Occipital lobe (tissue), 2 donors: Measurements from ENCODE around the gene CACNA1C. TPM values are rescaled to one million over a fixed set of nuclear protein-coding genes. Genes with fewer than 3 reads are reported as not detected.

Source experiments
- DNase-seq: peaks from one replicate; lab custom pipeline; 2025; lab: John Stamatoyannopoulos, UW
- total RNA-seq: library from RNA; depleted of rRNA; stranded (reverse); fragments of >200 nt; gene quantifications from one replicate; pipeline ENCODE4 v1.2.3, GENCODE V29; 2014

CACNA1C gene
- total RNA-seq, 1 donor from 2014 or later, result 21.4 TPM

DNA sequence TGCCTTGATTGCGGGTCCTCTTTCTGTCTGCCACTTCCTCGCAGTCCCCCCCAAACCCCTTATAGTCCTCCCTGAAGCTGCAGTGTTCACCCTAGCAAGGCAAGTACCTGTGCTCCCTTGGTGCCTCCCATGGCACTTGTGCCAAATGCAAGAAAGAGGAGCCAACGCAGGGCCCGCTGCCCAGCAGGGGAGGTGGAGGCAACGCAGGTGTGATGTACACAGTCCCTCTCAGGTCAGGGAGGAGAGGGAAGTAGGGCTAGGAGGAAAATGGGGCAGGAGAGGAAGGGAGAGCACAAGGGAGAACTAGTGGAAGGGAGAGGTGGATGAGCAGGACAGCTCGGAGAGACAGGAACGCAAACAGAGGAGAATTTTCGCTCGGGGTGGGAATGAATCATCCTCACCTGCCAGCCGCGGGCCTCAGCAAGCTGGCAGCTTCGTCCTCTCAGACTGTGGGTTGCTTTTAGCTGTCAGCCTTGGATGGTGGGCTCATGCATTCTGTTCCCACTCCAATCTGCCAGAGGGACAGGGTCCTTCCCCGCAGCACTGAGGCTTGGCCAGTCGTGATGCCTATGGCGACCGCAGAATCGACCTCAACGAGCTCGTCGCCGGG is 357.0 kb downstream of the CACNA1C start:
- peak; percentile 16 for DNase-seq

DNA sequence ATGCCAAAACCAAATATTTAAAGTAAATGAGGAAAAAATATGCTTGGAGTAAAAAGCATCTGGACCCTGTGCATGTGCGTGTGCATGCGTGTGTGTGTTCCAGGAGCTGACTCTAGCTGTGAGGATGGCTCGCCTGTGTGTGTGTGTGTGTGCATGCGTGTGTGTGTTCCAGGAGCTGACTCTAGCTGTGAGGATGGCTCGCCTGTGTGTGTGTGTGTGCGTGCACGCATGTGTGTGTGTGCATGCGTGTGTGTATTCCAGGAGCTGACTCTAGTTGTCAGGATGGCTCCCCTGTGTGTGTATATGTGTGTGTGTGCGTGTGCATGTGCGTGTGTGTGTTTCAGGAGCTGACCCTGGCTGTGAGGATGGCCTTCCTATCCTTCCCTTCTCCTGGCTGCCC is 357.7 kb downstream of the CACNA1C start:
- no peak for DNase-seq

DNA sequence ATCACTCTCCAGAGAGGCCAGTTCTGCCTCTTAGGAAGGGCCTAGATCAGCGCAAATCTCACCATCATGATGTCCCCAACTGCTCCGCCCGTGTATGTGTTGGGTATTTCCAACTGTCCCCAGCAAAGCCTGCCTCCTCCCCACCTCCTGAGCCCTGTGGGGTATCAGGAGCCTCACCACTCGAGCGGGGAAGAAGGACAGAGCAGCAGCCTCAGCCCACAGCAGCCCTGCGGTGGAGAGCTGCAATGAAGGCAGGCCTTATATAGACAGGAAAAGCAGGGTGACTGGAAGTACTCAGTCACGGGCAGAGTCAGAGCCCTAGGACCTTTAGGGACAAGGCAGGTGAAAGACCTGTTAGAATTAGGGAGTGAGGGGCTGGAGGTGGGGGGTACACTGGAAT is 358.2 kb downstream of the CACNA1C start:
- DNase-seq, result no peak

DNA sequence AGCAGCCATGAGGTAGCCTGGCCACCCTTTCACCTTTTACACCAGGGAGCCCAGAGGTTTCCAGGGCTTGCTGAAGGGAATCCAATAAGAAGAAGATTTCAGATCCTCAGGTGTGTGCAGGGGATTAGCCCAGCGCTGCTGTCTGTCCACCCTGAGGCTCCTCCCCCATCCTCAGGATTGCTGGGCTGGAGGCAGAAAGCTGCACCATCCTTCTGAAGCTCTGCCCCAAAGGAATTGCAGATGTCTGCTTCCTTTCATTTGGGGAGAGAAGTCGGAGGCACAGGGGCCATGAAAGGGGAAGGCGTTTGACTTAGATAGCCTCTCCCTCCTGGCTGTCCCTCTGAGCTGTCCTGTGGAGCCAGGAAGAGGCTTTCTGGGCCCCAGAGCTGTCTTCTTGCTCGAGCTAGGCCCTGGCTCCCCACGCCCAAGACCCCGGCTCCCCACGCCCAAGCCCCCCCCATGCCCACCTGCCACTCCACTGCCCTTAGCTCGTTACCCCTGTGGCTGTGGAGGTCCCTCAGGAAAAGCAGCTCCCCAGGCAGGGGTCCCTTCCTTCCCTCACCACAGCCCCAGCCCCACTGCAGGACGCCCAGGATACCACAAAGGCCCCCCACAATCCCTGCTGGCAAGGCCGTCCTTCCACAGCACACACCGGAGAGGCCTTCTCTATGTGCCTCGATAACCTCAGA is 359.0 kb downstream of the CACNA1C start:
- DNase-seq, result no peak

DNA sequence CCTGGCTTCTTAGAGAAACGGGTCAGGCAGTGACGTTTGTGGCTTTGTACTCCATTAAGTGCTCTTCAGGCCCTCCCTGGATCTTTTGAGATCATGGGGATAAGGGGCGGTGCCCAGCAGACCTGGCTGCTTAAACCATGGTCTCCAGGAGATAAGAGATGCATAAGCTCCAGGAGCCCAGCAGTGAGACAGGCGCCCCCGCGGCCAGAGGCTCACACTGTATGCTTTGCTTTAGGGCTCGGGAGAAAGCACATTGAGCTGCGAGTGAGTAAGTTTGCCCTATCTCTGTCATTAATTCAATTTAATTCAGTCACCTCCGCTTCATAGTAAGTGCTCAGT is 359.5 kb downstream of the CACNA1C start:
- DNase-seq, result no peak

DNA sequence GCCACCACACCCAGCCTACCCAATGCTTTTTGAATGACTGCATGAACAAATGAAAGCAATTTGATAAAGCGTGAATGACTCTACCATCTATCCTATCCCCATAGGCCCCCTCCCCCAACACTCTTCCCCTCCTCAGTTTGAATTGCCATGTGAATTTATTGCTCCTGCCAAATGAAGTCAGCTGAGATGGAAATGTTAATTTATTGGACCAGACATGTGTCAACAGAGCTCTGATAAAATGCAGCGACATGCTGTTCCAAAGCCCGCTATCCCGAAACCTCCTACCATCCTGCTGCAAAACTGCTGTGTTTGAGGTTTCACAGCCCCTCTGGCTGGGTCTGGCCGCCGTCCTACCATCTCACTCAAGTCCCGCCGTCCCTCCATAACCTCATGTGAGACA is 360.5 kb downstream of the CACNA1C start:
- DNase-seq, result no peak

DNA sequence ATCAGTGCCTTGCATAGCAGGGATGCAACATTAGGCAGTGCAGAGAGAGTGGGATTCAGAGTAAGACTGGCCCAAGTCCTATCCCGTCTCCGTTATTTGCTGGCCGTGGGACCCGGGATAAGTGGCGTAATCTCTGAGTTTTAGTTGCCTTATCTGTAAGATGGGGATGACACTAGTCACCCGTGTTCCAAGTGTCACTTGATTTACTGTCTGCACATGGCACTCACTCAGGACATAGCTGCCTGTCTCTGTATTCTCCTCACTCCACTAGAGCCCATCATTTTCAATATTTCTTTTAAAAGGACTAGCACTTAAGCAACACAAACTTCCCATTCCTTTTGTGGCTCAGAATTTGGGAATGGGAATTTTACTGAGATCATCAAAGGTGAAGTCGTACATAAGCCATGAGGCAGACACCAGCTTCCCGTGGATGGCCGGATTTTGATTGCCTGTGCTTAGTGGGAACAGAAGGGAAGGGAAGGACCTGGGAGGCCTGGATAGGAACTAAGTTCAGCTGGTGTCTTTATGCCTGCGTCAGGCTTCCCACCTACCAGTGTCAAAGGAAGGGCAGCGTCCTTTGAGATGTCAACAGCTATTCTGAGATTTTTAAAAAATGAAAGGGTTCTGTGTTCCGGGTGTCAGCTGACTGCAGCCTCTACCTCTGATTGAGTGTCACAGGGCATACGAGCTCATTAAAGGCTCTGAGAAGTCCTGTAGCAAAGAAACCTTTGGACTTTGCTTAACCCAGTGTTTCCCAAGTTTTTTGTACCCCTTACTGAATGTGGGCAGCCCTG is 361.4 kb downstream of the CACNA1C start:
- DNase-seq, result no peak

DNA sequence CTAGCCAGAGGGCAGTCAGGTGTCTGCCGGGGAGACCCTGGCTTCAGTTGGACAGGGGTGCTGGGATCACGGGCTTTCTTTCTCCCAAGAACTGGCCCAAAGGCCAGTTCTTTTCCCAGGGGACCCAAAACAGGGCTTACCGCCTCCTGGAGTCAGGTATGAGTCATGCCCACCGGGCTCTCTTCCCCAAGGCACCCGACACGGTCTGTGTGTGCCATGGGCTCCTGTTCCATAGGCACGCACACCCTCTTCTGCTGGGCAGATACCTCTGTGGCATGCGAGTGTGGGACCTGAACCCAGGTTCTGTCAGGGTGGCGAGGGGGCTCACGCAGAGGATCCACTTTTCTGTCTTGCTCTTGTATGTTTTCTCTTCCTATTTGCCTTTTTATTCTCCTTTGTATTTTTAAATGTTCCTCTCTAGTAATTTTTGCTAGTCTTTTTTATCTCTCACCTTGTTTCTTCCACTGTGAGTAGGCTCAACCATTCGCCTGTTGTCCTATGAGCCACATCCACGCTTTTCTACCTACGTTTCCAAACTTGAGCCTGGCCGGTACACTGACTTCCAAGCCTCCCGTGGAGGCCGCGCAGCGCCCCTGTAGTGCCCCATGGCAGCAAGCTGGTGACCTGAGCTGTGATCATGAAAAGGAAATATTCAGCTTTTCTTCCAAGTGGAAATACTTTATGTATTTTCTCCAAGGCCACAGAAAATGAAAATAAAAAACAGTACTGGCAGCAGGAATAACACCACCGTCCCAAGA is 362.2 kb downstream of the CACNA1C start:
- DNase-seq, result no peak

DNA sequence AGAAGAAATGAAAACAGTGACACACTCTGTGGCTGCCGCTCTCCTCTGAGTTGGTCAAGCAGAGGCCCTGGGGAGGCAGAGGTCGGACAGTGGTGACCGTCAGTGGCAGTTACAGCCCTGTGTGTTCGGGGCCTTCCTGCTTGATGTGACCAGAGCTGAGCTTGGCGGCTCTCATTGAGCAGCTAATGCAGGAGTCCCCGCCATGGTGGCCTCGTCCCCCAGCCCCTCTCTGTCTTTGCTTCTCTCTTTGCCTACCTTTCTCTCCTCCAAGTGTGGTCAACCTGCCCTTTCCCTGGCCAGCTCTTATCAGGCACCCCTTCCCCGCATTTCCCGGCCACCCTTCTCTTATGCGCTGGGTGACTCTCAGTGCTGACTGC is 362.8 kb downstream of the CACNA1C start:
- DNase-seq, result no peak

DNA sequence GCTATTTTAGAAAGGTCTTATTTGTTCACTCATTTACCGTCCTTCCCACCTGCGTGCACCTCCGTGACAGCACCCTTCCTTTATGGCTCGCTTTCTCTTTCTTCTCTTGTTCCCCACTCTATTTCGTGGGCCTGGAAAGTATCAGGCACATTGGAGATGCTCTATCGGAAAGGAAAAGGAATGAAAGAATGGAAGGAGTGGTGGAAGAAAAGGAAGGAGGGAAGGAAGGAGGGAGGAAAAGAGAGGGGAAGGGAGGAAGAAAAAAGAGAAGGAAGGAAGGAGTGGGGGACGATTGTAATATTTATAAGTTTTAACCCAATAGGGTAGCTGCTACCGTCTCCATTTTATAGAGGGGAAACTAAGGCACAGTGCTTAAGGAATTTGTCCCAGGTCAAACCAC is 363.4 kb downstream of the CACNA1C start:
- no peak for DNase-seq

DNA sequence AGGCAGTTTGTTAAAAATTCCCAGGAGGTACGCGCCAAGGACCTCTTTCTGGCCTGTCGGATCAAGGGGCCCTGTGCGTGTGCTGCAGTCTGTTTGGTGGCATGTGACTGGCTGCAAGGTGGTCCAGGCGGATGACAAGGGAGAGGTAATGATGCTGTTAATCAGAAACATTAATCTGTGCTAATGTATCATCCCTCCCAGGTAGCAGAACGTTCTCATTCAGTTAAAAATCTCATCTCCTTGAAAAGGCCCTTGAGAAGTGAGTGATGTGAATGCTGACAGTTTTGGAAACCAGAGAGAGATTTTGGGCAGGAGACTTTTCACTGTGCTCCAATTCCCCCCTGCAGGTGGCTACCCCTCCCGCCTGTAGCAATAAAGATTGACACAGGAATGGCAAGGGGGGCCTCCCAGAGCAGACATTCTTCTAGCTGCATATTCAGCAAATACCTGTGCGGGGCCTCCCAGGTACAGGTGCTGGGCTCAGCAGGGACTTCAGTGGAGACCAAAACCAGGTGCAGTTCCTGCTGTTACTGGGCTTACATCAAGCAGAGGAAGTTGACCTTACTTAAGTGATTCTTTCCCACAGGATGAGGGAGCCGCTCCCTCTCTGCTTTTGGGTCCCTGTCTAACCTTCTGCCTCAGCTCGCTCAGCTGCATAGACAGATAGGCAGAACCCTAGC is 364.8 kb downstream of the CACNA1C start:
- DNase-seq, result no peak

DNA sequence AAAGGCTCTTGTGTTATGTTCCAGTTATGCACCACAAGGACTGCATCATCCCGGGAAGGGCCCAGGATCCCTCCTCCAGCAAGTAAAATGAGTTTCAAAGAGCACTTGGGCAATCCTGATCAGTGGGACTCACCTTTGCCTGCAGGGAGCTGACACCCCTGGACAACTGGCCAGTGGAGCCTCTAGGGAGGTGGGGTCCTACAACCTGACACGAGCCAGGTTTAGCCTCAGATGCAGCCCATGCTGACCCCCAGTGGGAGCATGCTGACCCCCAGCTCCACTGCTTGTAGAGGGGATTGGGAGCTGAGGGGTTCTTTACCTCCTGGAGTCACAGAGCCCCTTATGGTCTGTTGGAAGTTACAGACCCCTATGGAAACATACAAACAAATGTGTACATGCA is 365.8 kb downstream of the CACNA1C start:
- DNase-seq, result no peak

DNA sequence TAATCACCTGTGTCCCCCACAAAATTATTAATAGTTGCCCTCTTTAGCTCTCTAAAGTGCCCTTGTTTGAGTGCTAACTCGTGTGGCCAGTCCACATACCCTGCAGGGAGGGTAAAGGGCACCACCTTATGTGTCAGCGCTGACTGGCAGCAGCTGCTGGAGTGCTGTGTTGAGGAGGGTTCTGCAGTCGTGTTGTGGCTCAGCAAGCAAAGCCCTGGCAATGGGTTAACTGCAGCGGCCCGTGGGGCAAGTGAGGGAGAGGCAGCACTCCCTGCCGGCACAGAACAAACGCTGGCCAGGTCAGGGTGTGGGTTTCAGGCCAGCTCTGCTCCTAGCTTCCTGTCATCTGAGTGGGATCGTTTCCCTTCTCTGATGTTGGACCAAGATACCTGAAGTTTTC is 369.8 kb downstream of the CACNA1C start:
- DNase-seq, result no peak

DNA sequence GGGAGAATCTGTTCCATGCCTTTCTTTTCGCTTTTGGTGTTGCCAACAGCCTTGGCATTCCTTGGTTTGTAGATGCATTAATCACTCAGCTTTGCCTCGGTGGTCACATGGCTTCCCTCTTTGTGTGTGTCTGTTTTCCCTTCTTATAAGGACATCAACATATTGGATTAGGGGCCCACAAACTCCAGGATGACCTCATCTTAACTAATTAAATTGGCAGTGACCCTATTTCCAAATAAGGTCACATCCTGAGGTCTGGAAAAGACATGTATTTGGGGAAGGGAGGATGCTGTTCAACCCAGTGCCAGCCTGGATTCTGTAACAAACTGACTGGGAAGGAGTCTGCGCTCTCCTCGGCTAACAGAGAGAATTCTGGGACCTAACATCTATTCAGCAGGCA is 376.2 kb downstream of the CACNA1C start:
- no peak for DNase-seq

DNA sequence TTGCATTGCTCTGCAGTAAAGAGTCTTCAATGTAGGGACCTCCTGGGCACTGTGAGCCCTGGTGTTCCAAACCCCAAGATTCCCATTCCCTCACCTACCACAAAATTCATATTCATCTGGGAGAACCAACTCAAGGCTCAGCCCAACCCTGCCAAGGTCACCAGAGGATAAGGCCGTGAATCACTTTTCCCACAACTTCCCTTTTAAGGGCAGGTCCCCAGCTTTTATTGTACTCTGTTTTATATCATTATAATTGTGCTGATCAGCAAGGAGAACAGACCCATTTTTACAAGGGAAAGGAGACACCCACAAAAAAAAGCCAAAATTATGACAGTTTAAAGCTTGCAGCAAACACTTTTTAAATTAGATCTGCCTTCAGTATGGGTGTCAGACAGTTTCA is 379.0 kb downstream of the CACNA1C start:
- no peak for DNase-seq

DNA sequence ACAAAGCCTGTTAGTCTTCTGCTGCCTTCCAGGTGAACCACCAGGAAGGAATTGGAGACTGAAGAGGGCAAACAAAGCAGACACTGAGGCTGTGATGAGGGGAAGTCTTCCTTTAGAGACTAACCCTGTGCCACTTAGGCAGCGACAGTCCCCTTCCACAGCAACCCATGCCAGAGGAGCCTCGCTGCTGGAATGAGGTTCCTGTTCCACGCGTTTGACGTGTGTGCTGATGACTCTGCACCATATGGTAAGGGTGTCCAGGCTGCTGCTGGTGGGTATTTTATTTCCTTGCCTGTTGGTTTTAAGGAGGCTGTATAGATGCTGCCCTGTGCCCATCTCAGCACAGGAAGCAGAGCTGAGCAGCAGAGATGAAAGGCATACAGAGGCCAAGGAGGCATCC is 380.1 kb downstream of the CACNA1C start:
- no peak for DNase-seq

DNA sequence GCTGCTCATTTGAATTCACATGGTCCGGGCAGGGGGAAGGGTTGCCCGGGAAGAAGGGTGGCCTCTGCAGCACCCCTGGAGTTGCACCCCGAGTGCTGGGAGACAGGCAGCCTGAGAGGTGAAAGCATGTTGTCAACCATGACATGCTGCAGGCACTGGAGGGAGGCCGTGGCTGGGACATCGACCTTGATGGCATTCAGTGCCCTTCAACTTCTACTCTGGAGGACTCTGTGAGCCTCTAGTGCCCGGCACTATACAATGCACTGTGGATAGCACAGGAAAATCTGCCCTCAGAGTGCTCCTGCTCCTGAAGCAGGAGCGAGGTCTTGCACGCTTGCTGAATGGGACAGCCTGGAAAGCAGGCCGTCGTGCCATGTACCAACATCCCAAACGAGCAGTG is 382.7 kb downstream of the CACNA1C start:
- no peak for DNase-seq

DNA sequence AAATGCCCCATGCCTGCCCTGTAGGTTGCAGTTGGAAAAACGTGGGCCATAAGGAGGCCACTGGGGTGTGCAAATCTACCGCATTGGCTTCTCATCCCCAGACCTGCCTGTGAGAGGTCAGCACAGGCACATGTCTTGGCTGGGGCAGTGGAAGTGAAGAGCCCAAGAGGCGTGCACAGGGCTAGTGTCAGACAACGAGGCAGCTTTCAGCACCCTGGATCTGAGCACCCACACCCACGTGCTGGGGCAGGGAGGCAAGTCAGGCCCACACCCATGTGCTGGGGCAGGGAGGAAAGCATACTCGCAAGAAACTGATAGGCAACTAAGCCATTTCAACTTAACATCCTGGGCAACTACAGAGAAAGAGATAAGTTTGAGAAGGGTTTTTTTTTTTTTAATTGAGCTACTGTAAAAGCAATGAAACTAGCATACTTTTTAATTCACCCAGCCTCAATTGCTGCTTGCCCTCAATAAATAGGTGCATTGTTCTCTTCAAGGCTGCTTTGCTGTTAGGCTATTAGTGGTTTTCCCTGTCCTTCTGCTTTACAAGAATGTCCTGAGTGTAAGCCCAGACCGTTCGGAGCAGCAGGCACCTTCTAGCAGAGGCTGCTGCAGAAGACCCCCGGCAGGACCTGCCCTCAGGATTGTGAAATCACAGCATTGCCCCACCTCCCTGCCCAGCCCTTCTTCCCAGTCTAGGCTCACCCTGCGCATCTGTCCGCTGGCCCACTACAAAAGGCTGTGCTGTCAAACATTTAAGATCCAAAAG is 386.7 kb downstream of the CACNA1C start:
- no peak for DNase-seq

DNA sequence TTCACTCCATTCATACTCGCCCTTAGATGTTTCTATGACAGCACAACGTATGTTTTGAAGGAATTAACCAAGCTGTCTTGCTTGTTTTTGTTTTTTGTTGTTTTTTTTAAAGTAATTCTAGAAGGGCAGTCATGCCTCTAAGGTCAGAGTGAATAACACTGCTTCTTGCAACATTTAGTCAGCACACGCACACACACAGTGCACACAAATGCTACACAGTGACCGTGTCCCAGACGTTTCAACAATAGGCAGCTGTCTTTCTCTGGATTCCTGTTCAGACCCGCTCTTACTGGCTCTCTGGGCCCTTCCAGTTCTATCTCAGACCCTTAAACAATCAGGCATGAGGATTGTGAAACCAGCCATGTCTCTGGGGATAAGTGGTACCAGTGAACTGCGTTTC is 391.0 kb downstream of the CACNA1C start:
- DNase-seq, result no peak

DNA sequence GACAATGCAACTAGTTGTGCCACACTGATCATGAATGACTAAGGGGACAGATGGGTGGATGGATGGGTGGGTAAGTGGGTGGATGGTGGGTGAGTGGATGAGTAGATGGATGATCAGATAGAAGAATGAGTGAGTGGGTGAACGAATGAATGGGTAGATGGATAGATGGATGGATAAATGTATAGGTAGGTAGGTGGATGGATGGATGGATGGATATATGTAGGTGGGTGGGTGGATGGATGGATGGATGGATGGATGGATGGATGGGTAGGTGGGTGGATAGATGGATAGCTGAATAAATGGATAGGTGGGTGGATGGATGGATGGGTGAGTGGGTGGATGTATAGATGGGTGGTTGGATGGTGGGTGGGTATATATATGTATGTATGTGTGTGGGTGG is 393.2 kb downstream of the CACNA1C start:
- no peak for DNase-seq

DNA sequence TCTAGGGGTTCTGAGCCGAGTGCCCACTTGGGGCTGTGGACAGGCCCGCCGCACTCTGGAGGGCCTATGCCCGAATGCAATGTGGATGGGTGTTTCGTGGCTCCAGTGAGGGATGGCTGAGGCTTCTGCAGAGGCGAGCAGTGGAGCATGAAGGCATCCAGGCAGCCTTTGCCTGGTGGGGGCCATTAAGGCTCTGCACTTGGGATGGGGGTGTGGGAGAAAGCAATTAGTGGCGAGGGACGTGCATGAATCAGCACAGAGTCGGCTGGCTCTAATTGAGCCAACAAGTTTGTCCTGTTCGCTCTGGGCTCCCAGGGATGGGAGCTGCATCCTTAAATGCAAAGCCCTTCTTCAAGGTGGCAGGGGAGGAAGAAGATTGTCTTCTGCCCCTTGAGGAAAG is 395.1 kb downstream of the CACNA1C start:
- DNase-seq, result no peak
